IMR-90 (cell line): ENCODE measurements around the gene MYBPH.

ENCODE experiments used
- CHD1 ChIP-seq: IDR thresholded peaks from 2 replicates; pipeline ENCODE4 v1.6.1; 2012; ENCODE audit warnings: low read depth, low read length, improper control_type of control experiment
- CTCF ChIP-seq: conservative IDR thresholded peaks from 2 replicates; pipeline ENCODE4 v1.5.1; 2012; ENCODE audit warnings: mild to moderate bottlenecking, low read depth, low read length, improper control_type of control experiment
- FOS ChIP-seq: fragments of 150-350 bp; IDR thresholded peaks from 2 replicates; pipeline ENCODE4 v1.6.1; 2016; ENCODE audit warnings: low read depth, low read length
- MAZ ChIP-seq: IDR thresholded peaks from 2 replicates; pipeline ENCODE4 v1.6.1; 2012; ENCODE audit warnings: low read depth, mild to moderate bottlenecking, low read length, improper control_type of control experiment, moderate library complexity, borderline replicate concordance
- MXI1 ChIP-seq: IDR thresholded peaks from 2 replicates; pipeline ENCODE4 v1.6.1; 2012; ENCODE audit warnings: low read depth, mild to moderate bottlenecking, low read length, moderate library complexity, borderline replicate concordance
- NFE2L2 ChIP-seq: fragments of 150-350 bp; IDR thresholded peaks from 2 replicates; pipeline ENCODE4 v1.6.1; 2016; ENCODE audit warnings: low read depth, mild to moderate bottlenecking, low read length
- POLR2A ChIP-seq: IDR thresholded peaks from 2 replicates; pipeline ENCODE4 v1.6.1; 2012; ENCODE audit warnings: mild to moderate bottlenecking, low read depth, low read length
- RFX5 ChIP-seq: IDR thresholded peaks from 2 replicates; pipeline ENCODE4 v1.8.0; 2012; ENCODE audit warnings: low read depth, mild to moderate bottlenecking, low read length, moderate library complexity

DNA sequence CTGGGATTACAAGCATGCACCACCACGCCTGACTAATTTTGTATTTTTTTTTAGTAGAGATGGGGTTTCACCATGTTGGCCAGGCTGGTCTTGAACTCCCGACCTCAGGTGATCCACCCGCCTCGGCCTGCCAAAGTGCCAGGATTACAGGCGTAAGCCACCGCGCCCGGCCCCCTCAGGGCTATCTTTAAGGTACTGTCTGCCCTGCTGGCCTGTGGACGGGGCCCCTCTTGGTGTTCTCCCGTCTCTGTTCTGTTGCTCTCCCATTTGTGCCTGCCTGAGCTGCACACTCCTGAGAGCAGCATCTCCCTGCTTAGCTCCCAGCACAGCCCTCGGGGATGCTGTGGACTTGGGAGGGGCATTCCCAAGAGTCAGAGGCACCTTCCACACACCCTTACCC, 13.9 kb downstream of the MYBPH start:
- TF ChIP-seq CTCF (no peak), MXI1 (no peak), MAZ (no peak), POLR2A (no peak), RFX5 (no peak), FOS (no peak), CHD1 (no peak), NFE2L2 (no peak)
